NCI-H446 treated with DMSO at 0.1 percent for 48 hours (cell line): ENCODE results near the gene RFX3.
"Not testable (repeated sequence)": the region's sequence is repeated elsewhere in the genome, so short reads cannot be mapped to it uniquely, and the experiment has no call there.

Experiments
- DNase-seq: peaks from one replicate; lab custom pipeline; 2025; lab: John Stamatoyannopoulos, UW

RFX3 gene

GRCh38 chr9:3348169-3348568, 177.6 kb downstream of the RFX3 start:
- no peak for DNase-seq

- no peak for DNase-seq
Measured at GRCh38 chr9:3346549-3346948, 179.3 kb downstream of the RFX3 start.

GRCh38 chr9:3343671-3344070, 182.1 kb downstream of the RFX3 start:
- no peak for DNase-seq

- no peak for DNase-seq
Measured at GRCh38 chr9:3342159-3342777, 183.5 kb downstream of the RFX3 start.

- DNase-seq: no peak
Measured at GRCh38 chr9:3337515-3338225, 188.1 kb downstream of the RFX3 start.

- DNase-seq: no peak
Measured at GRCh38 chr9:3336951-3337350, 188.8 kb downstream of the RFX3 start.

GRCh38 chr9:3332802-3333201, 193.0 kb downstream of the RFX3 start:
- no peak for DNase-seq

GRCh38 chr9:3331801-3332200, 194.0 kb downstream of the RFX3 start:
- peak; percentile 43 for DNase-seq

- no peak for DNase-seq
Measured at GRCh38 chr9:3330792-3331420, 194.9 kb downstream of the RFX3 start.

GRCh38 chr9:3329361-3329760, 196.4 kb downstream of the RFX3 start:
- no peak for DNase-seq

- DNase-seq: no peak
Measured at GRCh38 chr9:3323714-3324113, 202.1 kb downstream of the RFX3 start.

GRCh38 chr9:3321186-3321585, 204.6 kb downstream of the RFX3 start:
- DNase-seq: no peak

GRCh38 chr9:3312595-3312994, 213.2 kb downstream of the RFX3 start:
- not testable (repeated sequence) for DNase-seq

GRCh38 chr9:3308609-3309008, 217.2 kb downstream of the RFX3 start:
- DNase-seq: no peak

- DNase-seq: not testable (repeated sequence)
Measured at GRCh38 chr9:3304388-3304787, 221.4 kb downstream of the RFX3 start.

- DNase-seq: no peak
Measured at GRCh38 chr9:3299872-3300271, 225.9 kb downstream of the RFX3 start.

- DNase-seq: no peak
Measured at GRCh38 chr9:3296536-3296935, 229.3 kb downstream of the RFX3 start.

GRCh38 chr9:3292311-3292710, 233.5 kb downstream of the RFX3 start:
- DNase-seq: no peak

GRCh38 chr9:3290231-3290840, 235.5 kb downstream of the RFX3 start:
- DNase-seq: no peak

- DNase-seq: no peak
Measured at GRCh38 chr9:3288686-3289085, 237.1 kb downstream of the RFX3 start.

- no peak for DNase-seq
Measured at GRCh38 chr9:3285365-3286161, 240.2 kb downstream of the RFX3 start.

GRCh38 chr9:3282365-3282764, 243.4 kb downstream of the RFX3 start:
- no peak for DNase-seq
